Peyer's patch (tissue), 4 donors: Measurements from ENCODE around the gene LMF1.

Source experiments
- CTCF ChIP-seq, 6 experiments: fragments of 450-650 bp in 4 of 6; fragments of 200-600 bp in 2 of 6; sonication (generic) in 1 of 6; IDR thresholded peaks; one replicate each; pipeline ENCODE4 v1.5.1; 2017 to 2019; ENCODE audit warnings: antibody characterized with exemption in 6 of 6, mild to moderate bottlenecking in 3 of 6, moderate library complexity in 1 of 6
- POLR2A ChIP-seq, 2 donors: fragments of 450-650 bp; IDR thresholded peaks; one replicate each; pipeline ENCODE4 v1.5.1; 2017; ENCODE audit warnings: antibody characterized with exemption in 2 of 2, mild to moderate bottlenecking in 2 of 2, moderate library complexity in 2 of 2

GRCh38 chr16:854808-855410, 115.9 kb downstream of the LMF1 start:
- TF ChIP-seq CTCF (IDR thresholded peaks at IDR 0.05) (no peak), POLR2A (IDR thresholded peaks at IDR 0.05) (no peak)
